ENCODE results near the gene C4A.

- no peak for TF ChIP-seq CTCF (IDR thresholded peaks at IDR 0.05)
- TF ChIP-seq ZNF263 (CRISPR knock-in tag; IDR thresholded peaks at IDR 0.05; ENCODE audit: low read depth): no peak
- no peak for TF ChIP-seq MAX (CRISPR knock-in tag; IDR thresholded peaks at IDR 0.05)
- TF ChIP-seq ATF1 (CRISPR knock-in tag; IDR thresholded peaks at IDR 0.05): no peak
Observed at GRCh38 chr6:32045811-32046449, 64.1 kb downstream of the C4A start.

Measured in WTC11 (cell line).